H1 (cell line): ENCODE results near the gene SKOR2. TPM values are rescaled to one million over a fixed set of nuclear protein-coding genes. Genes with fewer than 3 reads are reported as not detected.

ENCODE experiments used
- CTCF ChIA-PET: fragments of 300-600 bp; sonication (Branson Sonifier 250); formaldehyde crosslinking; loops from one replicate; lab custom pipeline; 2021; ENCODE audit not compliant: partially characterized antibody; lab: Charles Lee
- POLR2A ChIA-PET: fragments of 300-600 bp; sonication (Branson Sonifier 250); formaldehyde crosslinking; loops from one replicate; lab custom pipeline; 2021; ENCODE audit warnings: inconsistent platforms; ENCODE audit not compliant: partially characterized antibody; lab: Charles Lee
- DNase-seq, 2 experiments: peaks; one replicate each; pipeline versions ENCODE4 v3.0.0 to v3.0.0-alpha.2; 2010 to 2022; ENCODE audit warnings: low spot score in 2 of 2, low read depth in 1 of 2, mixed read lengths in 1 of 2
- FAIRE-seq: peaks from 2 replicates; lab custom pipeline; 2011; peaks lifted over from hg19 to GRCh38; lab: Jason Lieb, UNC
- H2AFZ ChIP-seq: 2 replicates; pipeline ENCODE4 v1.8.1; 2012; ENCODE audit warnings: low read length, inconsistent platforms
- H2AK5ac ChIP-seq: 2 replicates; pipeline ENCODE4 v1.6.1; 2013; ENCODE audit warnings: low read depth, low read length
- H2BK120ac ChIP-seq: replicated peaks from 2 replicates; pipeline ENCODE3; 2013; ENCODE audit warnings: low read depth, low read length, inconsistent platforms
- H2BK12ac ChIP-seq: 2 replicates; pipeline ENCODE4 v1.6.1; 2013; ENCODE audit warnings: low read depth, low read length
- H2BK15ac ChIP-seq: 2 replicates; pipeline ENCODE4 v1.6.1; 2013; ENCODE audit warnings: low read length
- H2BK20ac ChIP-seq: 2 replicates; pipeline ENCODE4 v1.6.1; 2013; ENCODE audit warnings: low read length
- H2BK5ac ChIP-seq: 2 replicates; pipeline ENCODE4 v1.6.1; 2013; ENCODE audit warnings: low read depth, low read length
- H3K14ac ChIP-seq: 2 replicates; pipeline ENCODE4 v1.6.1; 2013; ENCODE audit warnings: inconsistent platforms; ENCODE audit not compliant: insufficient read length
- H3K18ac ChIP-seq: 2 replicates; pipeline ENCODE4 v1.6.1; 2013; ENCODE audit warnings: low read length; ENCODE audit errors: extremely low read depth
- H3K23ac ChIP-seq: 2 replicates; pipeline ENCODE4 v1.6.1; 2013; ENCODE audit warnings: inconsistent platforms; ENCODE audit not compliant: insufficient read length
- H3K23me2 ChIP-seq: 2 replicates; pipeline ENCODE4 v1.6.1; 2013; ENCODE audit warnings: low read depth, low read length
- H3K27ac ChIP-seq: 2 replicates; pipeline ENCODE4 v1.6.1; 2011; ENCODE audit warnings: low read depth, low read length, inconsistent platforms
- H3K27me3 ChIP-seq, 4 experiments: replicated peaks in 1 of 4; 1 replicate in 1 of 4; 2 replicates in 3 of 4; pipeline versions ENCODE4 v1.6.1 to v1.8.1; 2011 to 2013; ENCODE audit warnings: low read length in 3 of 4, mild to moderate bottlenecking in 3 of 4, inconsistent platforms in 2 of 4, mixed read lengths in 2 of 4, moderate library complexity in 1 of 4; ENCODE audit not compliant: control insufficient read depth in 3 of 4, insufficient read depth in 3 of 4; ENCODE audit errors: extremely low read depth in 1 of 4
- H3K36me3 ChIP-seq, 4 experiments: 2 replicates each; pipeline versions ENCODE4 v1.6.1 to v1.8.1; 2011 to 2013; ENCODE audit warnings: mild to moderate bottlenecking in 4 of 4, low read length in 3 of 4, moderate library complexity in 2 of 4, control low read depth in 1 of 4, inconsistent platforms in 1 of 4; ENCODE audit not compliant: insufficient read depth in 4 of 4, control insufficient read depth in 2 of 4
- H3K4ac ChIP-seq: replicated peaks from 2 replicates; pipeline ENCODE3; 2013; ENCODE audit warnings: low read length, low read depth, mixed read lengths, inconsistent platforms; ENCODE audit not compliant: insufficient read length
- H3K4me1 ChIP-seq, 4 experiments: replicated peaks in 1 of 4; 1 replicate in 1 of 4; 2 replicates in 3 of 4; pipeline versions ENCODE4 v1.6.1 to v1.8.1; 2011 to 2013; ENCODE audit warnings: low read length in 3 of 4, inconsistent platforms in 2 of 4, mixed read lengths in 1 of 4; ENCODE audit not compliant: insufficient read depth in 4 of 4, control insufficient read depth in 3 of 4
- H3K4me2 ChIP-seq, 2 experiments: 2 replicates each; pipeline versions ENCODE4 v1.6.1 to v1.8.1; 2011 to 2013; ENCODE audit warnings: low read depth in 2 of 2, low read length in 2 of 2, control low read depth in 1 of 2, inconsistent platforms in 1 of 2, mild to moderate bottlenecking in 1 of 2; ENCODE audit not compliant: insufficient read depth in 1 of 2
- H3K4me3 ChIP-seq, 4 experiments: fragments of 200-600, 300-600 bp in 1 of 4; sonication (generic), shearing (Covaris generic), sonication (Bioruptor Twin) in 1 of 4; 2 replicates each; pipeline versions ENCODE4 v1.5.1 to v1.8.1; 2011 to 2016; ENCODE audit warnings: low read length in 4 of 4, low read depth in 3 of 4, control low read depth in 2 of 4, inconsistent platforms in 2 of 4, mild to moderate bottlenecking in 2 of 4, mixed read lengths in 1 of 4, moderate library complexity in 1 of 4; ENCODE audit not compliant: insufficient read depth in 2 of 4; ENCODE audit errors: extremely low read depth in 1 of 4
- H3K56ac ChIP-seq: replicated peaks from 2 replicates; pipeline ENCODE3; 2013; ENCODE audit warnings: low read depth, mild to moderate bottlenecking, mixed read lengths, low read length, inconsistent platforms; ENCODE audit not compliant: insufficient read length
- H3K79me1 ChIP-seq: 2 replicates; pipeline ENCODE4 v1.6.1; 2013; ENCODE audit warnings: low read depth, low read length, control low read depth
- H3K79me2 ChIP-seq, 2 experiments: 2 replicates each; pipeline versions ENCODE4 v1.6.1 to v1.8.1; 2012 to 2013; ENCODE audit warnings: low read length in 2 of 2, mild to moderate bottlenecking in 2 of 2, inconsistent platforms in 1 of 2; ENCODE audit not compliant: insufficient read depth in 2 of 2, control insufficient read depth in 1 of 2
- H3K9ac ChIP-seq, 4 experiments: replicated peaks in 1 of 4; 1 replicate in 1 of 4; 2 replicates in 3 of 4; pipeline versions ENCODE4 v1.6.1 to v1.8.1; 2011 to 2013; ENCODE audit warnings: low read depth in 3 of 4, low read length in 3 of 4, control low read depth in 2 of 4, mild to moderate bottlenecking in 2 of 4, moderate library complexity in 2 of 4, inconsistent platforms in 1 of 4; ENCODE audit errors: extremely low read depth in 1 of 4
- H3K9me3 ChIP-seq, 2 experiments: 2 replicates each; pipeline versions ENCODE4 v1.6.1 to v1.8.1; 2012 to 2013; ENCODE audit warnings: mild to moderate bottlenecking in 2 of 2, moderate library complexity in 2 of 2, control low read depth in 1 of 2, inconsistent platforms in 1 of 2, low read depth in 1 of 2, low read length in 1 of 2, mixed read lengths in 1 of 2; ENCODE audit not compliant: insufficient read depth in 2 of 2
- H4K20me1 ChIP-seq, 2 experiments: replicated peaks in 1 of 2; 2 replicates each; pipeline versions ENCODE3 to v1.8.1; 2011 to 2013; ENCODE audit warnings: inconsistent platforms in 2 of 2, low read length in 2 of 2, mild to moderate bottlenecking in 1 of 2; ENCODE audit not compliant: insufficient read depth in 2 of 2, control insufficient read depth in 1 of 2
- H4K5ac ChIP-seq: 2 replicates; pipeline ENCODE4 v1.6.1; 2013; ENCODE audit warnings: low read length, low read depth, mixed read lengths, inconsistent platforms; ENCODE audit not compliant: insufficient read length
- H4K8ac ChIP-seq: 2 replicates; pipeline ENCODE4 v1.8.0; 2013; ENCODE audit warnings: mild to moderate bottlenecking, moderate library complexity, low read length, inconsistent platforms; ENCODE audit not compliant: insufficient read depth; ENCODE audit errors: extremely low read depth
- H4K91ac ChIP-seq: replicated peaks from 2 replicates; pipeline ENCODE3; 2013; ENCODE audit warnings: low read length, mixed read lengths, inconsistent platforms; ENCODE audit not compliant: insufficient read length
- JUN ChIP-seq: IDR thresholded peaks from 2 replicates; pipeline ENCODE4 v1.6.1; 2011; ENCODE audit warnings: low read depth, mild to moderate bottlenecking, improper control_type of control experiment, low read length
- TEAD4 ChIP-seq: IDR thresholded peaks from 2 replicates; pipeline ENCODE4 v1.6.1; 2012; ENCODE audit warnings: low read depth, low read length, inconsistent platforms, mixed read lengths
- WGBS, 2 experiments: shearing (Covaris generic) in 1 of 2; methylation state at CpG; one replicate each; pipeline versions ENCODE4 v1.1.6 to v1.1.7; 2013 to 2015; ENCODE audit warnings: low lambda C conversion rate in 2 of 2, mixed read lengths in 2 of 2, inconsistent platforms in 1 of 2, low coverage in 1 of 2, missing lambda C conversion rate in 1 of 2; ENCODE audit not compliant: insufficient replicate concordance in 2 of 2, insufficient coverage in 1 of 2, insufficient read length in 1 of 2; ENCODE audit errors: extremely low coverage in 1 of 2, missing lambda C conversion rate in 1 of 2; 5-methylcytosine and 5-hydroxymethylcytosine counted together
- long read RNA-seq, 2 experiments: library from RNA in 1 of 2; library from capped mRNA in 1 of 2; stranded (forward); transcript quantifications; one replicate each; pipeline ENCODE4 v2.0.0, GENCODE V29; 2021; ENCODE audit warnings: inconsistent platforms in 1 of 2
- polyA minus RNA-seq, 3 experiments: library from RNA; depleted of rRNA, polyadenylated mRNA; stranded (reverse); fragments of >200 nt; gene quantifications; 1 replicate in 2 of 3; 2 replicates in 1 of 3; pipeline ENCODE4 v1.2.3, GENCODE V29; 2011
- polyA plus RNA-seq, 7 experiments: library from polyadenylated mRNA; depleted of rRNA in 3 of 7; stranded (reverse) in 5 of 7; unstranded in 2 of 7; fragments of >200 nt in 5 of 7; fragments of 200-250 nt in 2 of 7; gene quantifications; 1 replicate in 5 of 7; 2 replicates in 1 of 7; 4 replicates in 1 of 7; pipeline versions ENCODE4 v1.2.1 to v1.2.3, GENCODE V29; 2011 to 2013; ENCODE audit warnings: missing spikeins in 2 of 7, mixed read lengths in 2 of 7
- total RNA-seq: library from RNA; stranded (reverse); fragmentation: NEBNext Ultra II Directional; extraction: Animal tissue kit (Norgen Biotek cat#: 25700); gene quantifications from 2 replicates; pipeline ENCODE4 v1.2.1, GENCODE V29; 2021
- TF ChIP-seq, protein P1 (sequence below): IDR thresholded peaks from 2 replicates; pipeline ENCODE4 v1.6.1; 2012; ENCODE audit warnings: inconsistent platforms

Gene SKOR2, protein sequence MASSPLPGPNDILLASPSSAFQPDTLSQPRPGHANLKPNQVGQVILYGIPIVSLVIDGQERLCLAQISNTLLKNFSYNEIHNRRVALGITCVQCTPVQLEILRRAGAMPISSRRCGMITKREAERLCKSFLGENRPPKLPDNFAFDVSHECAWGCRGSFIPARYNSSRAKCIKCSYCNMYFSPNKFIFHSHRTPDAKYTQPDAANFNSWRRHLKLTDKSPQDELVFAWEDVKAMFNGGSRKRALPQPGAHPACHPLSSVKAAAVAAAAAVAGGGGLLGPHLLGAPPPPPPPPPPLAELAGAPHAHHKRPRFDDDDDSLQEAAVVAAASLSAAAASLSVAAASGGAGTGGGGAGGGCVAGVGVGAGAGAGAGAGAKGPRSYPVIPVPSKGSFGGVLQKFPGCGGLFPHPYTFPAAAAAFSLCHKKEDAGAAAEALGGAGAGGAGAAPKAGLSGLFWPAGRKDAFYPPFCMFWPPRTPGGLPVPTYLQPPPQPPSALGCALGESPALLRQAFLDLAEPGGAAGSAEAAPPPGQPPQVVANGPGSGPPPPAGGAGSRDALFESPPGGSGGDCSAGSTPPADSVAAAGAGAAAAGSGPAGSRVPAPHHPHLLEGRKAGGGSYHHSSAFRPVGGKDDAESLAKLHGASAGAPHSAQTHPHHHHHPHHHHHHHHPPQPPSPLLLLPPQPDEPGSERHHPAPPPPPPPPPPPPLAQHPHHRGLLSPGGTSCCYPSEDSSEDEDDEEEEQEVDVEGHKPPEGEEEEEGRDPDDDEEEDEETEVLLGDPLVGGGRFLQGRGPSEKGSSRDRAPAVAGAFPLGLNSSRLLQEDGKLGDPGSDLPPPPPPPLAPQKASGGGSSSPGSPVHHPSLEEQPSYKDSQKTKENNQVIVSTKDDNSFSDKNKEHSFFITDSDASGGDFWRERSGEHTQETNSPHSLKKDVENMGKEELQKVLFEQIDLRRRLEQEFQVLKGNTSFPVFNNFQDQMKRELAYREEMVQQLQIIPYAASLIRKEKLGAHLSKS
- total RNA-seq (0.11 and 0.21 TPM in 2 replicates), polyA plus RNA-seq (2011; rRNA removed) (0.05 TPM in 2 replicates), polyA minus RNA-seq (2011; rRNA and poly(A)+ RNA removed) (not detected in 2 replicates)
- 0.08 TPM for polyA plus RNA-seq (2011; cell fraction: cytosol; rRNA removed)
- 0.13 TPM for polyA plus RNA-seq (2011; cell fraction: nucleus; rRNA removed)
- 0.32 to 0.51 TPM (median 0.36 TPM) in 3 of 4 replicates, not detected in the other for polyA plus RNA-seq (2012, experiment 1 of 2)
- polyA plus RNA-seq (2012, experiment 2 of 2) = 0.39 TPM
- polyA plus RNA-seq (2013, experiment 1 of 2) = 0.08 TPM
- 0.04 TPM for polyA plus RNA-seq (2013, experiment 2 of 2)
- polyA minus RNA-seq (2011; cell fraction: cytosol; rRNA and poly(A)+ RNA removed) = not detected
- not detected for polyA minus RNA-seq (2011; cell fraction: nucleus; rRNA and poly(A)+ RNA removed)
- long read RNA-seq, experiment 1 = 0 reads
- long read RNA-seq, experiment 2 = 0 reads

GRCh38 chr18:47251289-47252120 is at the start of gene SKOR2:
TSS of gene SKOR2 (minus strand) at chr18:47251660. CDS start at chr18:47249183, 2,477 bp downstream.
- H4K20me1 ChIP-seq = peaks cover 7 to 27% of the 10 kb centered on the region in 2 experiments
- peaks cover 5% of the 10 kb centered on the region for H3K23me2 ChIP-seq
- peaks cover 89 to 91% (median 90%) of the 10 kb centered on the region in 4 experiments for H3K27me3 ChIP-seq
- H3K14ac ChIP-seq = no peak within 1 kb of the TSS
- no peak within 1 kb of the TSS for H3K23ac ChIP-seq
- H2BK20ac ChIP-seq = 0 out of 2 replicates have a peak within 1 kb of the TSS, but pooled peaks have one; percentile 72
- peak within 1 kb of the TSS; percentile 92; the same call in 1 of the 2 replicates for H2BK12ac ChIP-seq
- H3K36me3 ChIP-seq = peaks cover 0 to 9% (median 0%) of the 10 kb centered on the region in 4 experiments; a peak in 2 of 8 replicates
- no peaks in the 10 kb centered on the region for H3K79me2 ChIP-seq
- POLR2A ChIA-PET = interaction anchor here (1.0 kb wide), 1 partner anchor 10 kb away, joined by 3 read pairs; no protein-coding TSS in a partner anchor
- H4K91ac ChIP-seq = no peak within 1 kb of the TSS
- H3K9ac ChIP-seq = no peak within 1 kb of the TSS
- no peak within 1 kb of the TSS for H4K5ac ChIP-seq
- no peak within 1 kb of the TSS for H3K27ac ChIP-seq
- H2BK15ac ChIP-seq = peak within 1 kb of the TSS; percentile 47; the same call in 1 of the 2 replicates
- no peak within 1 kb of the TSS for H3K18ac ChIP-seq
- H2AK5ac ChIP-seq = no peak within 1 kb of the TSS; the same call in 1 of the 2 replicates
- peak within 1 kb of the TSS; percentile 82 for H4K8ac ChIP-seq
- no peak within 1 kb of the TSS for H3K56ac ChIP-seq
- peak in 1 of 2 experiments; percentile 80 for DNase-seq
- H2AFZ ChIP-seq = no peak within 1 kb of the TSS
- no peak within 1 kb of the TSS for H2BK120ac ChIP-seq
- H3K4me3 ChIP-seq = peak within 1 kb of the TSS; percentile 20 to 57 (median 48); a peak in 7 of 8 replicates
- peak within 1 kb of the TSS; percentile 63 to 84 for H3K4me2 ChIP-seq
- no peak within 1 kb of the TSS for H3K4ac ChIP-seq
- CTCF ChIA-PET = interaction anchor here (0.7 to 9.2 kb wide), 5 partner anchors 10 to 503 kb away, joined by 3 to 146 read pairs (median 3); no protein-coding TSS in a partner anchor
- WGBS, 2 experiments = 2% methylated on average over 46 of the region's 55 CpGs; no CpG with 5 or more reads in 1 of the 2 experiments
- peaks cover 17 to 33% (median 23%) of the 10 kb centered on the region in 4 experiments for H3K4me1 ChIP-seq
- FAIRE-seq = peak; percentile 87
- H2BK5ac ChIP-seq = no peak within 1 kb of the TSS
- H3K9me3 ChIP-seq = peaks cover 0 to 9% of the 10 kb centered on the region in 2 experiments; a peak in 2 of 4 replicates
- no peaks in the 10 kb centered on the region for H3K79me1 ChIP-seq
- TF ChIP-seq, protein P1, sequence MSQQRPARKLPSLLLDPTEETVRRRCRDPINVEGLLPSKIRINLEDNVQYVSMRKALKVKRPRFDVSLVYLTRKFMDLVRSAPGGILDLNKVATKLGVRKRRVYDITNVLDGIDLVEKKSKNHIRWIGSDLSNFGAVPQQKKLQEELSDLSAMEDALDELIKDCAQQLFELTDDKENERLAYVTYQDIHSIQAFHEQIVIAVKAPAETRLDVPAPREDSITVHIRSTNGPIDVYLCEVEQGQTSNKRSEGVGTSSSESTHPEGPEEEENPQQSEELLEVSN = peak; percentile 60
- TF ChIP-seq JUN (peak; percentile 55; the same call in 1 of the 2 replicates), TEAD4 (no peak)
